B cell (primary cell): Measurements from ENCODE around the gene MXRA8. TPM values are rescaled to one million over a fixed set of nuclear protein-coding genes. Genes with fewer than 3 reads are reported as not detected.
A peak's percentile ranks its signal among the peaks of the same experiment; 100 is the strongest.

ENCODE experiments used
- ATAC-seq: fragments of 200-7000 bp; cut with Tn5 transposase; one replicate; pipeline ENCODE4 v1.10.0; 2021; ENCODE audit warnings: low read depth, mild to moderate bottlenecking, moderate number of reproducible peaks, moderate library complexity
- CTCF ChIA-PET: fragments of 350-600 bp; sonication (Branson Sonifier 250); formaldehyde crosslinking; loops from one replicate; lab custom pipeline; 2021; ENCODE audit warnings: antibody characterized with exemption, inconsistent platforms; lab: Charles Lee
- POLR2A ChIA-PET: fragments of 350-600 bp; sonication (Branson Sonifier 250); formaldehyde crosslinking; loops from one replicate; lab custom pipeline; 2021; ENCODE audit warnings: antibody characterized with exemption; lab: Charles Lee
- DNase-seq: peaks from one replicate; pipeline ENCODE4 v3.0.0; 2013
- H2AFZ ChIP-seq: 2 replicates; pipeline ENCODE4 v1.6.1; 2012; ENCODE audit warnings: mild to moderate bottlenecking, low read depth, low read length; ENCODE audit not compliant: insufficient read depth, poor library complexity, severe bottlenecking
- H3K27ac ChIP-seq, 2 donors: 1 replicate in 1 of 2; 2 replicates in 1 of 2; pipeline ENCODE4 v1.5.1; 2012 to 2013; ENCODE audit warnings: low read length in 2 of 2, mild to moderate bottlenecking in 2 of 2, moderate library complexity in 1 of 2
- H3K27me3 ChIP-seq, 4 experiments: fragments of 200-600 bp in 1 of 4; sonication (generic) in 1 of 4; replicated peaks in 1 of 4; 1 replicate in 2 of 4; 2 replicates in 2 of 4; pipeline versions ENCODE4 v1.6.1 to v1.7.0; 2013 to 2016; ENCODE audit warnings: low read length in 3 of 4, mild to moderate bottlenecking in 2 of 4, mixed read lengths in 1 of 4, moderate library complexity in 1 of 4; ENCODE audit not compliant: insufficient read depth in 4 of 4, control insufficient read depth in 3 of 4; ENCODE audit errors: control extremely low read depth in 1 of 4
- H3K36me3 ChIP-seq, 2 experiments: replicated peaks in 1 of 2; 1 replicate in 1 of 2; 2 replicates in 1 of 2; pipeline versions ENCODE4 v1.6.1 to v1.7.1; 2013; ENCODE audit warnings: low read length in 1 of 2; ENCODE audit not compliant: insufficient read depth in 2 of 2, control insufficient read depth in 1 of 2; ENCODE audit errors: control extremely low read depth in 1 of 2, extremely low read depth in 1 of 2
- H3K4me1 ChIP-seq, 2 donors: fragments of 200-600 bp in 1 of 2; sonication (generic) in 1 of 2; 1 replicate in 1 of 2; 2 replicates in 1 of 2; pipeline versions ENCODE4 v1.5.1 to v1.6.1; 2013 to 2017; ENCODE audit warnings: low read length in 2 of 2; ENCODE audit not compliant: control insufficient read depth in 2 of 2, insufficient read depth in 2 of 2
- H3K4me2 ChIP-seq: replicated peaks from 2 replicates; pipeline ENCODE3; 2012; ENCODE audit warnings: mild to moderate bottlenecking, low read depth, low read length; ENCODE audit not compliant: poor library complexity, severe bottlenecking
- H3K4me3 ChIP-seq, 5 experiments: fragments of 200-600 bp in 1 of 5; sonication (generic) in 1 of 5; 1 replicate in 3 of 5; 2 replicates in 2 of 5; pipeline versions ENCODE4 v1.5.1 to v1.7.0; 2011 to 2016; ENCODE audit warnings: low read length in 4 of 5, mild to moderate bottlenecking in 4 of 5, low read depth in 2 of 5, control low read depth in 1 of 5, moderate library complexity in 1 of 5; ENCODE audit not compliant: insufficient read depth in 1 of 5; ENCODE audit errors: control extremely low read depth in 1 of 5, extremely low read depth in 1 of 5
- H3K79me2 ChIP-seq: fragments of 200-600 bp; sonication (generic); one replicate; pipeline ENCODE4 v1.6.0; 2016; ENCODE audit warnings: low read length; ENCODE audit not compliant: control insufficient read depth, insufficient read depth
- H3K9ac ChIP-seq: fragments of 200-600 bp; sonication (generic); 2 replicates; pipeline ENCODE4 v1.6.1; 2017; ENCODE audit warnings: mild to moderate bottlenecking, low read length, moderate library complexity
- H3K9me3 ChIP-seq, 3 donors: one replicate each; pipeline versions ENCODE4 v1.6.1 to v1.7.1; 2013; ENCODE audit warnings: low read length in 2 of 3; ENCODE audit not compliant: control insufficient read depth in 2 of 3, insufficient read depth in 1 of 3; ENCODE audit errors: control extremely low read depth in 1 of 3
- H4K20me1 ChIP-seq: 2 replicates; pipeline ENCODE4 v1.6.0; 2012; ENCODE audit warnings: mild to moderate bottlenecking, low read length; ENCODE audit not compliant: insufficient read depth, control insufficient read depth, poor library complexity, severe bottlenecking
- H3K27ac Mint-ChIP-seq: one replicate; pipeline ENCODE4 v1.8.0; 2021; ENCODE audit warnings: mixed read lengths
- H3K27me3 Mint-ChIP-seq: one replicate; pipeline ENCODE4 v1.8.0; 2021; ENCODE audit warnings: mixed read lengths
- H3K4me1 Mint-ChIP-seq: one replicate; pipeline ENCODE4 v1.8.0; 2021; ENCODE audit warnings: mixed read lengths
- H3K4me3 Mint-ChIP-seq: one replicate; pipeline ENCODE4 v1.8.0; 2021; ENCODE audit warnings: mixed read lengths
- H3K9me3 Mint-ChIP-seq: one replicate; pipeline ENCODE4 v1.8.0; 2022; ENCODE audit warnings: mixed read lengths; ENCODE audit not compliant: insufficient read depth
- EZH2 ChIP-seq: IDR thresholded peaks from 2 replicates; pipeline ENCODE4 v1.6.1; 2012; ENCODE audit warnings: borderline replicate concordance, low read depth, mild to moderate bottlenecking, moderate library complexity, low read length; ENCODE audit not compliant: insufficient read depth, poor library complexity, severe bottlenecking
- WGBS: methylation state at CpG from one replicate; pipeline ENCODE4 v1.1.5; 2013; ENCODE audit warnings: missing lambda C conversion rate; ENCODE audit not compliant: insufficient coverage; 5-methylcytosine and 5-hydroxymethylcytosine counted together
- intact Hi-C: fragments of 100-400 bp; cut with micrococcal nuclease; formaldehyde crosslinking; loops from one replicate; pipeline ENCODE4 v1.10.0; 2022
- polyA plus RNA-seq: library from polyadenylated mRNA; depleted of rRNA; stranded (reverse); fragments of >200 nt; gene quantifications from 2 replicates; pipeline ENCODE4 v1.2.3, GENCODE V29; 2012
- total RNA-seq, 2 donors: library from RNA; stranded (reverse); fragments of 120-200 nt in 1 of 2; gene quantifications; 1 replicate in 1 of 2; 2 replicates in 1 of 2; pipeline versions ENCODE4 v1.2.3 to v1.2.4, GENCODE V29; 2013 to 2022
- TF ChIP-seq, protein P1 (sequence below): fragments of 200-600 bp; IDR thresholded peaks from one replicate; pipeline ENCODE4 v1.8.0; 2022; ENCODE audit warnings: antibody characterized with exemption, mild to moderate bottlenecking

Gene MXRA8
- total and polyA plus RNA-seq, 2 donors (not counting 1 experiment from before 2014, with no cell fraction given), result 0.10 TPM; not detected in 1

DNA sequence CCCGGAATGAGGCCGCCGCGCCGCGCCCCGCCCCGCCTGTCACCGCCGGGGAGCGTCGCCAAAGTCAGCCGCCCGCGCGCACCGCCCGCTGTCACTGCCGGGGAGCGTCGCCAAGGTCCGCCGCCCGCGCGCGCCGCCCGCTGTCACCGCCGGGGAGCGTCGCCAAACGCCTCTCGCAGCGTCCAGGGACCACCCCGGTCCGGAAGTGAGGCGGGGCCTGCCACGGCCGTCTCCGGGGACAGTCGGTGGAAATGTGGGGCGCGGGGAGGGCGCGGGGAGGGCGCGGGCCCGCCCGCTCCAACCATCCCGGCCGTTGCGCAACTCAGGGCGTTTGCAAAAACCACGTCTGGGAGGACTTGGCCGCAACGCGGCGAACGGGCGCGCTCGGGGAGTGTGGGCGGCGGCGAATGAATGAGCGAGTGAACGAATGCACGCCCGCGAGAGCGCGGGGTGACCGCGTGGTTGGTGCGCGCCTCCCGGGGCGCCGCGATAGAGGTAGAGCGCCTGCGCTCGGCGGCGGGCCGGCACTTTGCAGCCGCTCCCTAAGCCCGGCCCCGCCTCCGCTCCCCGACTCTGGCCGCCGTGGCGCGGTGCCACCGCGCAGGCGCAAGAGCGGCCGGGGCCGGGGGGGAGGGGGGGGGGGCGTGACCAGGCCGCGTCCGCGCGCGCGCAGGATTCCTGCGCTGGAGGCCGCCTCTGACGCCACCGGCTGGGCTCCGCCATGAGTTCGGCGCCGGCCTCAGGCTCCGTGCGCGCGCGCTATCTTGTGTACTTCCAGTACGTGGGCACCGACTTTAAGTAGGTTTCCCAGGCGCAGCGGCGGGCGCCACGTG lies 50.2 kb downstream of the MXRA8 start, which contains the start of the genes ACAP3 and PUSL1:
TSS of gene ACAP3 (minus strand) at position 8 of the 833 bp plus-strand sequence. CDS start 115 bp downstream, outside the sequence.
TSS of gene PUSL1 (plus strand) at position 675 of the 833 bp plus-strand sequence. CDS start at position 722, 47 bp downstream.
- Histone ChIP-seq H3K9me3 (no peaks in the 10 kb centered on the region), H3K4me3 (peak within 1 kb of the TSS; percentile 31 to 92 (median 82)), H3K79me2 (peaks cover 39% of the 10 kb centered on the region), H3K4me2 (peak within 1 kb of the TSS; percentile 99), H2AFZ (peak within 1 kb of the TSS; percentile 95), H3K36me3 (peaks cover 0 to 18% of the 10 kb centered on the region in 2 experiments), H3K27ac (peak within 1 kb of the TSS; percentile 84 to 89), H3K4me1 (peaks cover 34 to 47% of the 10 kb centered on the region in 2 donors), H3K9ac (peak within 1 kb of the TSS; percentile 93), H3K27me3 (no peaks in the 10 kb centered on the region), H4K20me1 (peaks cover 36% of the 10 kb centered on the region)
- under 1% methylated on average over 110 of the region's 131 CpGs for WGBS
- CTCF ChIA-PET, result no interaction called here
- Mint-ChIP-seq H3K27ac (peak within 1 kb of the TSS; percentile 95), H3K4me3 (peak within 1 kb of the TSS; percentile 90), H3K9me3 (no peaks in the 10 kb centered on the region), H3K4me1 (peaks cover 33% of the 10 kb centered on the region), H3K27me3 (no peaks in the 10 kb centered on the region)
- ATAC-seq (peak; percentile 62), DNase-seq (peak; percentile 95)
- POLR2A ChIA-PET, result no interaction called here
- TF ChIP-seq, protein P1, sequence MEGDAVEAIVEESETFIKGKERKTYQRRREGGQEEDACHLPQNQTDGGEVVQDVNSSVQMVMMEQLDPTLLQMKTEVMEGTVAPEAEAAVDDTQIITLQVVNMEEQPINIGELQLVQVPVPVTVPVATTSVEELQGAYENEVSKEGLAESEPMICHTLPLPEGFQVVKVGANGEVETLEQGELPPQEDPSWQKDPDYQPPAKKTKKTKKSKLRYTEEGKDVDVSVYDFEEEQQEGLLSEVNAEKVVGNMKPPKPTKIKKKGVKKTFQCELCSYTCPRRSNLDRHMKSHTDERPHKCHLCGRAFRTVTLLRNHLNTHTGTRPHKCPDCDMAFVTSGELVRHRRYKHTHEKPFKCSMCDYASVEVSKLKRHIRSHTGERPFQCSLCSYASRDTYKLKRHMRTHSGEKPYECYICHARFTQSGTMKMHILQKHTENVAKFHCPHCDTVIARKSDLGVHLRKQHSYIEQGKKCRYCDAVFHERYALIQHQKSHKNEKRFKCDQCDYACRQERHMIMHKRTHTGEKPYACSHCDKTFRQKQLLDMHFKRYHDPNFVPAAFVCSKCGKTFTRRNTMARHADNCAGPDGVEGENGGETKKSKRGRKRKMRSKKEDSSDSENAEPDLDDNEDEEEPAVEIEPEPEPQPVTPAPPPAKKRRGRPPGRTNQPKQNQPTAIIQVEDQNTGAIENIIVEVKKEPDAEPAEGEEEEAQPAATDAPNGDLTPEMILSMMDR, result no peak
- TF ChIP-seq EZH2, result no peak
- intact Hi-C loops, result loop anchor here (1.0 to 5.0 kb wide), 5 partner anchors 16 to 296 kb away; partner anchors contain the start of genes B3GALT6, C1orf159, CPTP and INTS11
